GM18861 (cell line): Measurements from ENCODE around the gene AUTS2.

ENCODE experiments used
- ATAC-seq: cut with Tn5 transposase; IDR thresholded peaks from one replicate; pipeline ENCODE4 v1.9.1; 2021; ENCODE audit not compliant: unreplicated experiment

The AUTS2 gene

DNA sequence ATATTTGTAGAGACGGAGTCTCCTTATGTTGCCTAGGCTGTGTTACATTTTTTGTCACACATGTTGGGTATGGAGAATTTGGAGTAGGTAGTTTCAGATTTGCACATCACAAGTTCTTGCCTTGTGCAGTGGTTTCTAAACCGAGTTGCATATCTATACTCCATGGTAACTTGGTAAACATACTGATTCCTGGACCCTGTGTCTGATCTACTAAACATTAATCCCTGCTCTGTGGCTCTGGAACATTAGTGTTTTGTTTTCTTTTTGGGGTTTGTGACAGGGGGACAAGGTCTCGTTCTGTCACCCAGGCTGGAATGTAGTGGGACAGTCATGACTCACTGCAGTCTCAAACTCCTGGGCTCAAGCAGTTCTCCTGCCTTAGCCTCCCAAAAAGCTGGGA, 24.7 kb downstream of the AUTS2 start:
- ATAC-seq = no peak

DNA sequence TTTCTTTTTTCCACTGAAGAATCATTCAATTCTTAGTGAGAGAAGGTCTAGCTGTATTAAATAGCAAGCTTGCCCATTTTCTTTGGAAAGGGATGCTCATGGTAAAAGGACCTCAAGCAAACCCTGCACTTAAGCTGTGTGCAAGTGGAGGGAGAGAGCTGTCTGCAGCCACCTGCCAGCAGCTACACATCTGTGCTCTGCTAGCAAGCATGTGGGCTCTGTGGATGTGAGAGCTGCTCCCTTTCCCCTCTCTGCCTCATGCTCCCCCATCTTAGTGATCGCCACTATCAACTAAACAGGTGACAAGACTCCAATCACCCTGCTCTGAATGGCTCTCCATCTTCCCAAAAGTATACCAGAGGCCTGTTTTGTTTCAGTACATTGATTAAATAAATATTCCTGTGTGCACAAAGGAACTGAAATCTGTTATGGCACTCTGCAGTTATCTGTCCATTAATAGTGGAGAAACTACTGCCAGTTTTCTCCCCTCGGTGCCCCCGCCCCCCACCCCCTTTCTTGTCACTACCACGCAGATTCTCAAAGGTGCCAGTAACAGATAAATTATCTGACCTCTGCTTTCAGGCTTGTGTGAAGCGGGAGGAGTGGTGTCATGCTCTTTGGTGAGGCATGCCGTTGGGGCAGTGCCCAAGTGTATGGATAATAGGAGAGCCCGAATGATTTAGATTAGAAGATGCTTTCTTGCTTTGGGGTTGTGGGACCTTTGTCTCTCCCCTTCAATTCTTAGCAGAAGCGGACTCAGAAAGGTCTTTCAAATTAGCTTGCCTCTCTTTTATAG, 26.4 kb downstream of the AUTS2 start:
- no peak for ATAC-seq

DNA sequence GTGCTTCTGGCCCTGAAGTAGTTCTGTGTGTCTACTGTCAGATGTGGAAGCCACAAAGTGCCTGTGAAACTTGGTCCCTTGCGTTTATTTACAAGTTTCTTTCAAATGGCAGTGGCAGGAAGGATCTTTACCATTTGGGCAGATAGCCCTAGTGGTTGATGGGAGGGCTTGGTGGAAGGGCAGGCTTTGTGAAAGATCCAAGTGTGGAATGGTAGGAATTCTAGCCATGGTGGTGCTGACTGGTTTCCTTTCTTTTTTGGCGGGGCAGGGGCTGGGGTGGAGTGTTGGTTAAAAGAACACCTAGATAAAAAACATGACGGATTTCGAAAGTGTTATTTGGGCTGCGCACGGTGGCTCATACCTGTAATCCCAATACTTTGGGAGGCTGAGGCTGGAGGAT, 27.0 kb downstream of the AUTS2 start:
- ATAC-seq = no peak

DNA sequence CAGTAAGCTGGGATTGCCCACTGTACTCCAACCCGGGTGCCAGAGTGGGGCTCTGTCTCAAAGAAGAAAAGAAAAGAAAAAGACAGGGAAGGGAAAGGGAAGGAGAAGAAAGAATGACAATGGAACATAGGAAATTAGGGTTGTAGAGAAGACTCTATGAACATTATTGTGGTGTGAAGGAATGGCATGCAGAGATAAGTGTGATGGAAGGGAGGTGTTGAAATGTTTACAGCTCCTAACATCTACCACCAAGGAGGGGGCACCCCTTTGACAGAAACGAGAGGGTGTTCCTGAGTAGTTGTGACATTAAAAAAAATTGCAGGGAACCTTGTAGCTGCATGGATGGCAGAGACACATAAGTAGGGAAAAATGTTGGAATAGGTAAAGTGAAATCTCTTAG, 27.5 kb downstream of the AUTS2 start:
- no peak for ATAC-seq

DNA sequence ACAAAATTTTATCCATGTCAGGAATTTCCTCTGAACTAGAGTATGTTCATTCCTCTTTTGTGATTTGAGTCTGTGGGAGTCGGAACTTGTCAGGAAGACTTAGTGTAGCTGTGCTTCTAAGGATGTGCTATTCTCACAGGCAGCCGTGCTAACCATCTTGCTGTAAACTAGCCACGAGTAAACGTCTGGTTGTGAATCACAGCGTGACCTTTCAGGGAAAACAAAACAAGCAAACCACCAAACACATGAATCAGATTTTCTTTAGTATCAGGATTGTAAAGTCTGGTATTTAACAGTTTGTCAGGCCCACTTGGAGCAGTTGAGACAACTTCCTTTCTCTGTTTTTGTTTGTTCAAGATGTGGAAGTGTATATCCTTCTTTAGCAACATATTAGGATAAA, 32.0 kb downstream of the AUTS2 start:
- no peak for ATAC-seq

DNA sequence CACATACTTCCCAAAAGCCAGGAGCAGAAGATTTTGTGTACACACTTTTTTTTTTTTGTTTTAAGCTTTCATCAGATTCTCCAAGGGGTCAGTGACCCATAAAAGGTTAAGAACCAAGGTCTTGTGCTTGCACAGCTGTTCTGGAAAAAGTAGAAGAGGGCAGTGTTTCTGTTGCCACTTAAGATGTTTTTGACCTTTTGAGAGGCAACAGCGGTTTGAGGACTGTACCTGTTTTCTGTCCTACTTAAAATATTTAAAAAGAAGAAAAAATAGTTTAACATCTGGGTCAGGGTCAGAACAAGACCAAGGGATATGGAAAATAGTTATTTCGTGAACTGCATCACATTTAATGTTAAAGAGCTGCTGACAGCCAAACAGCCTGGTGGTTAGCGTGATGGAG, 32.9 kb downstream of the AUTS2 start:
- ATAC-seq = no peak

DNA sequence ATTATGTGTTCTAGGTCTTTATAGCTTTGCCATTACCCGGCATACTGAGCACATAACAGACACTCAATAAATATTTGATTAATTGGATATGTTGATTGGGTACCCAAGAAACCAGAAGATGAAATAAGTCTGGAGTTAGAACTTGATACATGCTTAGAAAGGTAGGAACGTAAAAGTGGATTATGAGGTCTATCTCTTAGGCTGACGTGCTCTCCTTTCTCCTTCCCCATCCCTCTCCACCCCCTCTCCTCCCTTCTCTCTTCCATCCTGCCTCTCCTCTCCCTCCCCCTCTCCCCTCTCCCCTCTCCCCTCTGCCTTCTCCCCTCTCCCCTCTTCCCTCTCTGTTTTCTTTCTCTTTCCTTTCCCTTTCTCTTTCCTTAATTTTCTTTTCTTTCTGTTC, 34.0 kb downstream of the AUTS2 start:
- no peak for ATAC-seq

DNA sequence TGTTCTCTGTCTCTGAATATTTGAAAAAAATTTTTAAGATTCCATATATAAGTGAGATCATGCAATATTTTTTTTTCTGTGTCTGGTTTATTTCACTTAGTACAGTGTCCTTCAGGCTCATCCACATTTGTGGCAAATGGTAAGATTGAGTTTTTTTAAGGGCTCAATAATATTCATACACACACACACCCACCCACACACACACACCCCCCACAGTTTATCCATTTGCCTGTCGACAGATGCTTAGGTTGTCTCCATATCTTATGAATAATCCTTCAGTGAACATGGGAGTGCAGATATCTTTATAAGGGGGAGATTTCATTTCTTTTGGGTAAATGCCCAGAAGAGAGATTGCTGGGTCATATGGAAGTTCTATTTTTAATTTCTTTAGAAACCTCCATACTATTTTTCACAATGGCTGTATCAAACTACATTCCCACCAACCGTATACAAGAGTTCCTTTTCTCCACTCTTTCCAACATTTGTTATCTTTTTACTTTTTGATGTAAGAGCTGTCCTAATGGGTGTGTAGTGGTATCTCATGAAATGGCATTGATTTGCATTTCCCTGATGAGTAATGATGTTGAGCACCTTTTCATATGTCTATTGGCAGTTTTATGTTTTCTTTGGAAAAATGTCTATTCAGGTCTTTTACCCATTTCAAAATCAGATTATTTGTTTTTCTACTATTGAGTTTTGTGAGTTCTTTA, 35.0 kb downstream of the AUTS2 start:
- ATAC-seq = no peak

DNA sequence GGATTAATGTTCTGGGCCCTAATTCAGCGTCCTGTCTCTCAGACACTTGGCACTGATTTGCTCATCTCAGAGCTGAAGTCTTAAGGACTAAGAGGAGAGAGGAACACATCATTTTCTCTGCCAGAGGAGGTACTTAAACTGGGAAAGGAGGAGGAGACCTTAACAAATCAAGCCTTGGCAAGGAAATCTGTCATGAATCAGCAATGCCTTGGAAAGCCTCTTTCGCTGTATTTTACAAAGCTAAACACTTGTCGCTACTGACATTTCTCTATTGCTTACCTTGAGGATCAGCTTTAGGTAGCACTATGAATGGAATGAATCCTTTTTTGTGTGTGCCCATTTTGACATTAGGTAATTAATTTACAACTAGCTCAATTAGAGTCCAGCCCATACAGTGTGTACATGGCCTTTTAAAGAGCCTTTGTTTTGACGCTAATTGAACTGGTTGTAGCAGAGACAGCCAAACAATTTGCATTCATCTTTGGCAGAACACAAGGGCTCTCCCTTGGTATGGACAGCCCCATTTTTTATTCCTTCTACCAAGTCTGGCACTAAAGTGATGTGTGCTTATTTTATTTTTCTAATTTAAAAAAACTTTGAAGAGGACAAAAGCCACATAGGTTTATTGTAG, 37.4 kb downstream of the AUTS2 start:
- no peak for ATAC-seq

DNA sequence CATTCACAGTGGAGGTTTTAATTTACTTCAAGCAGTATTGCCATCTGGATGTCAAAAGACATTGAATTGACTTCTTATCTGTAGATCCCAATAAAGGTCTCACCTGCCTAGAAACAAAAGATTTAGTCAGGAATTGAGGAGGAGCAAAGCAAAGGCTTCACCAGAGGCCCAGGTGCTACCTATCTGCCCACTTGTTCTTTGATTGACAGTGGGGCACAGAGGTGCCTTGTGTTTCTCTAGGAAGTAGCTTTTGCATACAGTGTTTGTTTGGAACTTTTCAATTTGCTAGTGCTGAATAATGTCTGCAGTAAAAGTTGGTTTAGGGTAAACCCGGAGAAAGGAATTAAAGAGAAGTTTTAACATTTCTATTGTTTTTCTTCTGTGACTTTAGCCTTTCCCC, 40.4 kb downstream of the AUTS2 start:
- no peak for ATAC-seq

DNA sequence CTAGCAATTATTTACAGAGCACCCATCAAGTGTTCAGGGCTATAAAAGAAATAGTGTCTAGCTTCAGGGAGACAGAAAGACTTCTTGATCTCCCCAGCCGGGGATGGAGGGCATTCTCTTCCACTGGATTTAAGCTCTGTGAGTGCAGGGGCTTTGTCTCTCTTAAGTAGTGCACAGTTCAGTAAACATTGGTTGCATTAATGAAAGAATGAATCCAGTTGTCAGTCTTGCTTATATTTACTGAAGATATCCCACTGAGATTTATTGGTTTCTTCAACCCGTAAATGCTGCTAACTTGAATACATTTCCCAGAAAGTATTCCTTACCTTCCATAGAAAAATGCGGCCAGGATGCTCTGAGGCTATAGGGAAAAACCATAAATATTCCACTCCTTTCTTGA, 41.9 kb downstream of the AUTS2 start:
- ATAC-seq = no peak

DNA sequence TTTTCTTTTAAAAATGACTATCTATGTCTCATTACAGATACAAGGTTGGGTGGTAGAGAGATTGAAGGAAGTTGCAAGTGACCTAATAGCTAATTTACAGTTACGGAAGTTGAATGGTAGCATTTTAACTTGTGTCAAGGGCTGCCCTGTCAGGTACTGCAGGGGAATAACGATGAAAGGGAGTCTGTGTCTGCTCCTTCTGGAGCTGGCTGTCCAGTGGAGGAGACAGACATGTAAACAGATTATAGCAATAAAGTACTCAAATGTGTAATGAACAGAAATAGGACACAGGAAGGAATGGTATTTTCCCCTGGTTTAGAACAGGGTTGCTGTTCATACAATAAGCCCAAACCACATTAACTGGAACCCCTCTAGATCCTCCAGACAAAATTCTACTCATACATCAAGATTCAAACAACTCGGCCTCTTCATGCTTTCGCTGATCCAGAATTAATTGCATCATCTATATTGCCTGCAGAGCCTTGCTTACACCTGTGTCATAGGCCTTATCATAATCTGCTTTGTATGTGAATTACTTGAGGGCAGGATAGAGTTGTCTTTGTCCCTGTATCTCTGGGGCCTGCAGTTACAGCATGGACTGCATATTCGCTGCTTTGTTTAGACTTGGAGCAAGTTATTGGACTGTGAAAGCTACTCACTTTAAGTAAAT, 42.8 kb downstream of the AUTS2 start:
- no peak for ATAC-seq

DNA sequence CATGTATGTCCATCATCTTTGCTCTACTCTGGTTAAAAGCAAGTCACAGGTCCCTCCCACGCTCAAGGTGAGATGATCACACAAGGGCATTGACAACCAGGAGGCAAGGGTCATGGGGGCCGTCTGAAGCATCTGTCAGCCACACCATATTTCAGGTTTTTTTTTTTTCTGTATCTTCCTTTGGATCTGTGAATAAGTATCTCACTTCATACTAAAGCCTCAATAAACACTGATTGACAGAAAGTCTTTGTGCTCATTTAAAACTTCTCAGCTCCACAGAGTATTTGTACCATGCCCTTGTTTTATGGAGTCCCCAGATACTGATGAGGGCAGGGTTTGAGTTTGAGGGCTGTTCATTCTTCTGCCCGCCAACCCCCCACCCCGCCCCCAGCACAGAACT, 45.0 kb downstream of the AUTS2 start:
- ATAC-seq = no peak

DNA sequence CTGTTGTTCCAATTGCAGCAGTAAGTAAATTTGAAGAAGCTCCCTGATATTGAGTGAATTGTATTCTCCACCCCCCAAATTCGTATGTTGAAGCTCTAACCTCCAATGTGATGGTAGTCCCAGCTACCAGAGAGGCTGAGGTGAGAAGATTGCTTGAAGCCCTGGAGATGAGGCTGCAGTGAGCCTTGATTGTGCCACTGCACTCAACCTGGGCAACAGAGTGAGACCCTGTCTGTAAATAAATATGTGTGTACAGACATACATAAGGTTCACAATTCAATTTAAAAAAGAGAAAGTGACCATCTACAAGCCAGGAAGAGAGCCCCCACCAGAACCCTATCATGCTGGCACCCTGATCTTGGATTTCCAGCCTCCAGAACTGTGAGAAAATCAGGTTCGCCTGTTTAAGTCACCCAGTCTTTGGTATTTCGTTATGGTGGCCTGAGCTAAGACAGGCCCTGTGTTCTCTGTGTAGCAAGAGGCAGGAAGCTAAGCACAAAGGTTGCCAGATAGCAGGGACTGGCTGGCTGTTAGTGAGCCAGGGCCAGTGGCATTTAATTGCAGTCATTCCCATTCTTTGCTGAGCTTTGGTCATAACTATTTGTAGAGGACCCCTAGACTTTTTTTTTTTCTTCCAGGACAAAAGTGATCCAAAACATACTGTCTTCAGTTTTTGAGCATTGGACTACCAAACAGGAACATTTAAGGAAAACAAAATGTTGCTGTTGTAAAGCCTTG, 45.6 kb downstream of the AUTS2 start:
- ATAC-seq = no peak

DNA sequence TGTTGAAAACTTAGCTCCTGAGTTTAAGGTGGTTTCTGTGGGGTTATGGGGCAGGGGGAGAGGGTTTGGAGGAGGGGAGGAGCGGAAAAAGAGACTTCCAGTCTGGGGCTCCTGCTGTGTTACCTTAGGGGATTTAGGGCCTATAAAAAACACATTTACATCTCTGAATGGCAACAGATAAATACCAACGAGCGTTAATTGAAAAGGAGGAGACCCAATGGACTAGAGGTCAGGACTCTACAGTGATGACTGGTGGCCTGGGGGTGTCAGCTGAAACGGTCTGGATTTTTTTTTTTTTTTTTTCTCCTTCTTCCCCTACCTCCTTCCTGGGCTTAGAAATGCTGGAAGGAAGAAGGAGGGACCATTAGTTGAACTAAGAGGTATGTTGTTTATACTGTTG, 47.4 kb downstream of the AUTS2 start:
- ATAC-seq = no peak

DNA sequence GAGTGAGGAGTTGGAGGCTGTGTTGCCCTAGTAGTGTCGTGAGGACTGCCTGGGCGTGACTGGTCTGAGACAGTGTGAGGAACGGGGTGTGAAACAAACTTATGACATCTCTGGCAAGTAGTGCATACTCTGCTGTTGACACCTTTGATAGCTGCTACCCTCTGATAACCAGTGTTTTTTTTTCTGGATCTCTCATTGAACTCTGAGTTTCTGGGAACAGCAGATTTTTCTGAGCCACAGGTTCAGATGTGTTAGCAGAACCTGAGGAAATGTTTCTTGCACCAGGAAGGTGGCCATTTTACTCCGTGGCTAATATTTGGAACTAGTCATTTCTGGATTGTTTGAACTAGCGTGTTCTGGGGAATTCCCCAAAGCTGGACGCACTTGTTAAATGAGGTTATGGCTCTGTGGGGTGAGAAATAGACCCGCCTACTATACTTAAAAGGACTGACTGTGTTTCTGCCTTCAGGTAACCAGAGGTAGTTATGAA, 52.9 kb downstream of the AUTS2 start:
- peak; percentile 87 for ATAC-seq

DNA sequence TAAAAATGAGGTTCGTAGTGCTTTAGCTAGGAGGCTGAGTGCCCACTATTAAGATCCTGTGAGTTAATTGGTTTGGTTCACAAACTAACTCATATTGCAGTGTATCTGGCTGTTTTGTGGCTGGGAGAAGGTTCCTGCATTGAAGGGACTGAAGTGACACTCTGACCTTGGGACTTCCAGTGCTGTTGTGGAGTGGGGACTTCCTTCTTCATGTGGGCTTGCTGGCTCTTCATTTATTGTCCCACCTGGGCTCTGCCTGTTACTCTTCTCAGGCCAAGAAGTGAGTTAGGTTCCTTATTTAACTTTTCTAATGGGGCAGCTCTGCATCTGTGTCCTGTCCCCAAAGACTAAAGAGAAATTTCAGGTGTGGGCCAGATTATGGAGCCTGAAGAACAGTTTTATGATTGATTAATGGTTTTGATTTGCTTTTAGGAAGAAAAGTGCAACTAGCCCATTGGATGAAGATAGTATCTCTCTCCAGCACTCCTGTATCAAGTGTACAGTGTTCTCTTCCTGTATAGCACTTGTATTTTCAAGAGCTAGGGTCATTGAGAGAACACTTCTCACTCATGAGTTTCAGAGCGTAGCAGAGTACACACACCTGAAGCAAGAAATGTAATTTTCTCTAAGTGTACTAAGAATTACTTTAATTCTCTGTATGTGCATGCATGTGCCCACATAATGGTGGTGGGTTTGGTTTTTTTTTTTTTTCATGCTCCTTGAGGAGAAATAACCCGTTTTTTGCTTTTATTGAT, 54.8 kb downstream of the AUTS2 start:
- ATAC-seq = no peak

DNA sequence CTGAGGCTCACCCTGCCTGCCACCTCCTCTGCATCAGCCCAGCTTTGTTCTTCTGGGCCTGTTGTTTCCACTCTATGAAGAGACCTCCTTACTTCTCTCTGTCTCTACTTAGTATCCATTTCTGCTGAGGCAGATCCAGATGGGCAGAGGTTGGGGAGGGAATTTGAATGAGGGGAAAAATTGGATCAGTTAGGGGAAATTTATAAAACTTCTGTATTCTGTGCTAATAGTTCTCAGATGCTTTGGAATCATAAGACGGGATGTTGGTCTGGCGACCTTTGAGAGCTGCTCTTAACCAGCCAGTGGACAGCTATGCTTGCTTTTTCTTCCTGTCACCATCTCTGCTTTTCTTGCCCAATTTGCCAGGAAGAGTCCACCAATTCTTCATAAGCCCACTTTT, 55.5 kb downstream of the AUTS2 start:
- ATAC-seq = no peak

DNA sequence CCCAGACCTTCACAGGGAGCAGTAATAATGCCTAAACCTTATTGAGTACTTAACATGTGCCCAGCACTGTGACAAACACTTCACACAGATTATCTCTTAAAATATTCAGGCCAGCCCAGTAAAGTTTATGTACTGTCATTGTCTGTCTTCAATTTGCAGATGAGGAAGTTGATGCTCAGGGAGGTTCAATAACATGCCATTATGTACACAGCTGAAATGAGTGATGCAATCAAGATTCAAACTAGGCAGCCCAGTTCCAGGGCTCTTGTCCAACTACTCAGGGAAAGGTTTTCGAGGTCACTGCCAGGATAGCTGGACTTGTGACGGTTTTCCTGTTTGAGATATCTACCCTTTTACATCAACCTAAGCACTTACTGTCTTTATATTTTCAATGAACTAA, 56.1 kb downstream of the AUTS2 start:
- no peak for ATAC-seq
